Stimulated activated CD4-positive, alpha-beta T cell treated with anti-CD3 and anti-CD28 coated beads, Interleukin-2, amount 100 ng/mL, for 24 hours (primary cell): ENCODE data around the gene ATF4.
"Not testable (repeated sequence)": the region's sequence is repeated elsewhere in the genome, so short reads cannot be mapped to it uniquely, and the experiment has no call there.

Source experiments
- DNase-seq, 2 donors: peaks; one replicate each; pipeline ENCODE4 v3.0.0-alpha.2; 2020

The ATF4 gene

GRCh38 chr22:39489094-39490068, 31.0 kb upstream of the ATF4 start:
- no peak for DNase-seq

- peak; percentile 82 for DNase-seq
Measured at GRCh38 chr22:39490135-39490798, 30.1 kb upstream of the ATF4 start.

GRCh38 chr22:39490966-39491680, 29.2 kb upstream of the ATF4 start:
- DNase-seq = no peak

GRCh38 chr22:39491696-39492095, 28.7 kb upstream of the ATF4 start:
- DNase-seq = no peak

GRCh38 chr22:39492186-39492585, 28.2 kb upstream of the ATF4 start:
- no peak for DNase-seq

- DNase-seq = no peak
Measured at GRCh38 chr22:39493759-39494158, 26.6 kb upstream of the ATF4 start.

- no peak for DNase-seq
Measured at GRCh38 chr22:39494471-39495120, 25.8 kb upstream of the ATF4 start.

- peak; percentile 72 to 73 for DNase-seq
Measured at GRCh38 chr22:39496131-39496838, 24.1 kb upstream of the ATF4 start.

GRCh38 chr22:39497429-39497828, 22.9 kb upstream of the ATF4 start:
- DNase-seq = no peak

- no peak for DNase-seq
Measured at GRCh38 chr22:39498368-39498767, 22.0 kb upstream of the ATF4 start.

- no peak for DNase-seq
Measured at GRCh38 chr22:39498802-39499201, 21.6 kb upstream of the ATF4 start.

- DNase-seq = no peak
Measured at GRCh38 chr22:39500101-39500500, 20.3 kb upstream of the ATF4 start.

- DNase-seq = no peak
Measured at GRCh38 chr22:39501644-39502108, 18.7 kb upstream of the ATF4 start.

GRCh38 chr22:39502109-39502788, 18.1 kb upstream of the ATF4 start, which contains the start of gene MIEF1:
Gene MIEF1 (plus strand): TSS chr22:39502290. CDS start chr22:39511295, 9,005 bp downstream.
- peak; percentile 94 to 96 for DNase-seq

- DNase-seq = no peak
Measured at GRCh38 chr22:39502789-39503409, 17.5 kb upstream of the ATF4 start.

- DNase-seq = no peak
Measured at GRCh38 chr22:39503630-39504029, 16.7 kb upstream of the ATF4 start.

- no peak for DNase-seq
Measured at GRCh38 chr22:39504071-39504470, 16.3 kb upstream of the ATF4 start.

GRCh38 chr22:39507021-39507420, 13.3 kb upstream of the ATF4 start:
- not testable (repeated sequence) for DNase-seq

- no peak for DNase-seq
Measured at GRCh38 chr22:39508393-39508792, 12.0 kb upstream of the ATF4 start.

GRCh38 chr22:39510529-39511149, 9.7 kb upstream of the ATF4 start:
- no peak for DNase-seq
